ENCODE data around the gene APPL2.

The APPL2 gene

GRCh38 chr12:105166736-105167135 is 69.2 kb downstream of the APPL2 start:
- TF ChIP-seq GATA3 (IDR thresholded peaks at IDR 0.05; ENCODE audit: low read depth, low read length) (no peak), GATA2 (IDR thresholded peaks at IDR 0.05; ENCODE audit: low read depth, low read length) (no peak)

DNA sequence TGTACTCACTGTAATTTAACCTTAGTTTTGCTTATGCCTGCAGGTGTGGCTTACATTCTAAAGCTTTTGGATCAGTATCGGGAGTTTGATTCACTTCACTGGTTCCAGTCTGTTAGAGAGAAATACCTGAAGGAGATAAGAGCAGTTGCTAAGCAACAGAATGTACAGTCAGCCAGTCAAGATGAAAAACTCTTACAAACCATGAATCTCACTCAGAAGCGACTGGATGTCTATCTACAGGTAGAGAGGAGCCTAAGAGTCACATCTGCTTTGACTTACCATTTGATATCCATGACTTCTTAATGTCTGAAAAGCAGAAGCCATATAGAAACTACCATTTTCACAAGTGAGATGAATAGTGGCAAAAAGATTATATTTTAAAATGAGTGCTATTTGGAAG is 71.9 kb downstream of the APPL2 start:
- TF ChIP-seq GATA2 (IDR thresholded peaks at IDR 0.05; ENCODE audit: low read depth, low read length) (no peak), GATA3 (IDR thresholded peaks at IDR 0.05; ENCODE audit: low read depth, low read length) (no peak)

GRCh38 chr12:105162174-105162573 is 73.8 kb downstream of the APPL2 start:
- TF ChIP-seq GATA2 (IDR thresholded peaks at IDR 0.05; ENCODE audit: low read depth, low read length) (no peak), GATA3 (IDR thresholded peaks at IDR 0.05; ENCODE audit: low read depth, low read length) (no peak)

DNA sequence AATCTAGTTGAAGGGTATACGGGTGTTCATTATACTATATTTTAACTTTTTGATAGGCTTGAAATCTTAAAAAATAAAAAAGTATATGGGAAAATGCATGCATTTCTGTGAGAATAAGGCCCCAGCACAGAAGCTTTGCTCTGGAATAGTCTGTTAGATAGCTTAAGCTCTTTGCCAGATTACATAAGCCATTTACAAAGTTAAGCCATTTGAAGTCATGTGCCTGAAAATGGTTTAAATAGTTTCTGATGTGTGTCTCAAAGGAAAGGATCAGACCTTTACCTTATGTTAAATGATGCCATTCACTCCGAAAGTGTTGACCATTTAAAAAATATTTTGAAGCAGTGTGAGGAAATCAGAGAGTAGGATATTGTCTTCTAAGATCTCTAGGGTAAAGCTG is 77.1 kb downstream of the APPL2 start:
- TF ChIP-seq GATA3 (IDR thresholded peaks at IDR 0.05; ENCODE audit: low read depth, low read length) (no peak), GATA2 (IDR thresholded peaks at IDR 0.05; ENCODE audit: low read depth, low read length) (no peak)

- TF ChIP-seq GATA2 (IDR thresholded peaks at IDR 0.05; ENCODE audit: low read depth, low read length), result no peak
- no peak for TF ChIP-seq GATA3 (IDR thresholded peaks at IDR 0.05; ENCODE audit: low read depth, low read length)
Observed at GRCh38 chr12:105157606-105158005, 78.4 kb downstream of the APPL2 start.

GRCh38 chr12:105156260-105156659 is 79.7 kb downstream of the APPL2 start:
- TF ChIP-seq GATA3 (IDR thresholded peaks at IDR 0.05; ENCODE audit: low read depth, low read length) (no peak), GATA2 (IDR thresholded peaks at IDR 0.05; ENCODE audit: low read depth, low read length) (no peak)

GRCh38 chr12:105142259-105142658 is 93.7 kb downstream of the APPL2 start:
- no peak for TF ChIP-seq GATA3 (IDR thresholded peaks at IDR 0.05; ENCODE audit: low read depth, low read length)
- no peak for TF ChIP-seq GATA2 (IDR thresholded peaks at IDR 0.05; ENCODE audit: low read depth, low read length)

DNA sequence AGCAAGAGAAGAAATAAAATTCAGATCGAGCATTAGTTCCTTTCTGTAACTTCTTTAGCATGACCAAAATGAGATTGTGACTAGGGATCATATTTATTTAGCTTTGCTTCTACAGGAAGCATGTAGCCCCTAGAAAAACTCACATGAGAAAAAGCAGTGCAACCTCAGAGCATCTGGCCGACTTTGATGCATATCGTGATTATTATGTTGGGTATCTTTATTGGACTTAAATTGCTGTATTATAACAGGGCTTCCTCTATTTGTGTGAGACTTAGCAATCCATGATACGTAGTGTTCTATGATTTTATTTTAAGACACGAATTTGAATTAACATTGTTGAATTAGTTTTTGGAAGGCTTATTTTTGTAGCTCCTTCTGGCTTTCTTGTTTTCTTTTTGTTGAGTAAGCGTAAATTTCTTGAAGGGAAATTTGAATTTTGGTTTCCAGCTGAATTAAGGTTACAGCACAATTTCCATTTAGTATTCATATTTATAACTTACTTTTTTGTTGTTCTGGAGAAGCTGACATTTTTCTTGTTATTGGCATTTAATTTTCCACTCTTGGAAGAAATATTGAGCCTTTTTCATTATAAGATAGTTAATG is 94.6 kb downstream of the APPL2 start:
- TF ChIP-seq GATA3 (IDR thresholded peaks at IDR 0.05; ENCODE audit: low read depth, low read length), result peak; percentile 30; the same call in 1 of the 2 replicates
- TF ChIP-seq GATA2 (IDR thresholded peaks at IDR 0.05; ENCODE audit: low read depth, low read length), result no peak

GRCh38 chr12:105138248-105138647 is 97.7 kb downstream of the APPL2 start:
- no peak for TF ChIP-seq GATA2 (IDR thresholded peaks at IDR 0.05; ENCODE audit: low read depth, low read length)
- no peak for TF ChIP-seq GATA3 (IDR thresholded peaks at IDR 0.05; ENCODE audit: low read depth, low read length)
